ENCODE measurements around the gene ANKMY1. TPM values are rescaled to one million over a fixed set of nuclear protein-coding genes. Genes with fewer than 3 reads are reported as not detected.

ANKMY1 gene
- total RNA-seq, 1 experiment from 2014 or later = 28.3 TPM

GRCh38 chr2:240436683-240437550 is 120.9 kb downstream of the ANKMY1 start:
- H3K4me1 ChIP-seq (ENCODE audit: control insufficient read depth in 1 of 2, insufficient read depth in 2 of 2, low read length in 2 of 2) = peaks cover 29 to 53% of the 10 kb centered on the region in 2 experiments
- H3K79me2 ChIP-seq (ENCODE audit: insufficient read depth, low read length) = peaks cover 66% of the 10 kb centered on the region
- RAD21 ChIA-PET (ENCODE audit: low non-redundant PET in 1 of 2, low total read pairs in 2 of 2, uncharacterized antibody in 2 of 2, unreplicated experiment in 2 of 2) = interaction anchor here in 1 of 2 experiments (1.1 kb wide), 1 partner anchor 203 kb away, joined by 3 read pairs; no protein-coding TSS in a partner anchor
- ATAC-seq = no peak
- no peaks in the 10 kb centered on the region for H3K9me2 ChIP-seq (ENCODE audit: insufficient read depth)
- no peak for TF ChIP-seq ZNF274 (IDR thresholded peaks at IDR 0.05; ENCODE audit: low read depth, low read length)
- no peak for TF ChIP-seq ELF1 (IDR thresholded peaks at IDR 0.05; ENCODE audit: borderline replicate concordance, low read depth)
- TF ChIP-seq SRF (IDR thresholded peaks at IDR 0.05; ENCODE audit: low read depth) = no peak
- no peak for TF ChIP-seq CBX3 (IDR thresholded peaks at IDR 0.05; ENCODE audit: low read depth)
- TF ChIP-seq YY1 (IDR thresholded peaks at IDR 0.05; ENCODE audit: extremely low read depth, insufficient replicate concordance, low read depth, low read length) = no peak
- no peak for TF ChIP-seq FOSL1 (IDR thresholded peaks at IDR 0.05; ENCODE audit: low read depth)
- TF ChIP-seq ZBTB33 (IDR thresholded peaks at IDR 0.05; ENCODE audit: extremely low read depth, insufficient replicate concordance, low read length) = no peak
- TF ChIP-seq REST (IDR thresholded peaks at IDR 0.05; ENCODE audit: low read depth) = no peak
- no peak for TF ChIP-seq RAD21 (IDR thresholded peaks at IDR 0.05; ENCODE audit: low read depth)
- TF ChIP-seq CTCF (IDR thresholded peaks at IDR 0.05 in 2 of 3, conservative IDR thresholded peaks at IDR 0.05 in 1 of 3; ENCODE audit: borderline replicate concordance in 1 of 3, insufficient read depth in 1 of 3, low read depth in 2 of 3, low read length in 2 of 3) = no peak
- TF ChIP-seq ZFX (IDR thresholded peaks at IDR 0.05) = no peak
- no peak for TF ChIP-seq POLR2AphosphoS5 (IDR thresholded peaks at IDR 0.05; ENCODE audit: low read depth, low read length)
- H3K9ac ChIP-seq (ENCODE audit: low read length) = peak overlapping the region; percentile 87
- no peaks in the 10 kb centered on the region for H3K9me3 ChIP-seq (ENCODE audit: control insufficient read depth in 1 of 2, insufficient read depth in 1 of 2, low read depth in 1 of 2, low read length in 2 of 2)
- no peaks in the 10 kb centered on the region; a peak in 1 of 4 replicates for H3K36me3 ChIP-seq (ENCODE audit: control insufficient read depth in 1 of 2, insufficient read depth in 2 of 2, low read length in 2 of 2)
- no peak overlapping the region for H2AFZ ChIP-seq (ENCODE audit: low read depth, low read length, poor library complexity, severe bottlenecking)
- TSS peak; percentile 67 for BruUV-seq (replicated peaks)
- peaks cover 4% of the 10 kb centered on the region; the same call in 1 of the 2 replicates for H4K20me1 ChIP-seq (ENCODE audit: insufficient read depth)
- CTCF ChIA-PET = interaction anchor here (1.1 to 1.8 kb wide), 3 partner anchors 204 to 208 kb away, joined by 3 to 9 read pairs (median 5); no protein-coding TSS in a partner anchor
- peak overlapping the region; percentile 86 for H3K4me2 ChIP-seq (ENCODE audit: low read length)
- peak overlapping the region; percentile 95 for H3K27ac ChIP-seq (ENCODE audit: low read depth, low read length)
- no peak for DNase-seq (ENCODE audit: low read depth, low spot score)
- peak overlapping the region; percentile 61 to 71 for H3K4me3 ChIP-seq (replicated peaks in 1 of 2; ENCODE audit: low read depth in 1 of 2, low read length in 2 of 2)
- intact Hi-C loops (cut with micrococcal nuclease) = loop anchor here (5.0 to 10.0 kb wide), 2 partner anchors 142 to 185 kb away; no protein-coding TSS in a partner anchor
- no peaks in the 10 kb centered on the region for H3K27me3 ChIP-seq (ENCODE audit: insufficient read depth, low read length)
- POLR2A ChIA-PET = interaction anchor here (1.1 kb wide), 1 partner anchor 203 kb away, joined by 9 read pairs; no protein-coding TSS in a partner anchor

All from HCT116 (cell line).